Neural progenitor cell (in vitro differentiated cells): ENCODE measurements around the gene TRAPPC10. TPM values are rescaled to one million over a fixed set of nuclear protein-coding genes. Genes with fewer than 3 reads are reported as not detected.
A peak's percentile ranks its signal among the peaks of the same experiment; 100 is the strongest.

Experiments
- DNase-seq: peaks from one replicate; pipeline ENCODE4 v3.0.0-alpha.2; 2016; ENCODE audit warnings: low spot score
- H2AFZ ChIP-seq: fragments of 200-600 bp; sonication (generic); replicated peaks from 2 replicates; pipeline ENCODE4 v1.6.1; 2016; ENCODE audit warnings: antibody characterized with exemption
- H3F3A ChIP-seq: fragments of 200-600 bp; sonication (generic); 2 replicates; pipeline ENCODE4 v1.6.1; 2016; ENCODE audit warnings: antibody characterized with exemption, low read depth
- H3K27ac ChIP-seq: fragments of 200-600 bp; sonication (generic); 2 replicates; pipeline ENCODE4 v1.5.1; 2016; ENCODE audit warnings: mild to moderate bottlenecking
- H3K27me3 ChIP-seq: fragments of 200-600 bp; sonication (generic); 2 replicates; pipeline ENCODE4 v1.6.1; 2016; ENCODE audit warnings: mild to moderate bottlenecking, moderate library complexity
- H3K36me3 ChIP-seq: fragments of 200-600 bp; sonication (generic); 2 replicates; pipeline ENCODE4 v1.5.1; 2016
- H3K4me1 ChIP-seq: fragments of 200-600 bp; sonication (generic); 2 replicates; pipeline ENCODE4 v1.6.1; 2016; ENCODE audit warnings: mixed run types
- H3K4me2 ChIP-seq: fragments of 200-600 bp; sonication (generic); 2 replicates; pipeline ENCODE4 v1.6.1; 2016
- H3K4me3 ChIP-seq: fragments of 200-600 bp; sonication (generic); 2 replicates; pipeline ENCODE4 v1.5.1; 2016
- H3K79me2 ChIP-seq: fragments of 200-600 bp; sonication (generic); 2 replicates; pipeline ENCODE4 v1.6.1; 2016; ENCODE audit warnings: low read depth
- H3K9ac ChIP-seq: fragments of 200-600 bp; sonication (generic); 2 replicates; pipeline ENCODE4 v1.6.1; 2016
- H3K9me3 ChIP-seq: fragments of 200-600 bp; sonication (generic); 2 replicates; pipeline ENCODE4 v1.5.1; 2016; ENCODE audit warnings: low read depth
- H4K20me1 ChIP-seq: fragments of 200-600 bp; sonication (generic); 2 replicates; pipeline ENCODE4 v1.6.1; 2016; ENCODE audit warnings: low read depth
- H3K27ac Mint-ChIP-seq: 3 replicates; pipeline ENCODE4 v1.8.0; 2021; ENCODE audit warnings: mixed read lengths
- H3K27me3 Mint-ChIP-seq: 2 replicates; pipeline ENCODE4 v1.8.0; 2022; ENCODE audit warnings: low read depth, mild to moderate bottlenecking, inconsistent platforms, moderate library complexity, mixed read lengths; ENCODE audit not compliant: insufficient read depth
- H3K36me3 Mint-ChIP-seq: 3 replicates; pipeline ENCODE4 v1.8.0; 2021; ENCODE audit warnings: mixed read lengths
- H3K4me1 Mint-ChIP-seq: 3 replicates; pipeline ENCODE4 v1.8.0; 2021; ENCODE audit warnings: mixed read lengths
- H3K4me3 Mint-ChIP-seq: 3 replicates; pipeline ENCODE4 v1.8.0; 2021; ENCODE audit warnings: mild to moderate bottlenecking, moderate library complexity, mixed read lengths
- H3K9me3 Mint-ChIP-seq: 3 replicates; pipeline ENCODE4 v1.8.0; 2020; ENCODE audit warnings: mixed read lengths
- CTCF ChIP-seq: fragments of 200-600 bp; sonication (generic); IDR thresholded peaks from 2 replicates; pipeline ENCODE4 v1.5.1; 2017; ENCODE audit warnings: antibody characterized with exemption, mild to moderate bottlenecking
- EZH2 ChIP-seq: fragments of 200-600 bp; sonication (generic); IDR thresholded peaks from 2 replicates; pipeline ENCODE4 v1.6.1; 2017; ENCODE audit warnings: antibody characterized with exemption, mild to moderate bottlenecking, moderate library complexity
- EZH2phosphoT487 ChIP-seq: fragments of 200-600 bp; sonication (generic); IDR thresholded peaks from 2 replicates; pipeline ENCODE4 v1.6.1; 2017; ENCODE audit warnings: antibody characterized with exemption
- total RNA-seq: library from RNA; depleted of rRNA; stranded (reverse); fragments of >200 nt; gene quantifications from 2 replicates; pipeline ENCODE4 v1.2.3, GENCODE V29; 2015; ENCODE audit warnings: low replicate concordance

Gene TRAPPC10
- total RNA-seq, 1 donor from 2014 or later: 19.8 TPM

GRCh38 chr21:44020551-44020950 is 8.4 kb downstream of the TRAPPC10 start:
- H3K4me1 Mint-ChIP-seq: peaks cover 27% of the 10 kb centered on the region
- Histone ChIP-seq H3K9ac (no peak overlapping the region), H3K4me1 (peaks cover 12% of the 10 kb centered on the region), H3K27ac (no peak overlapping the region), H4K20me1 (peaks cover 74% of the 10 kb centered on the region), H3K4me2 (no peak overlapping the region), H2AFZ (no peak overlapping the region), H3K79me2 (peaks cover 100% of the 10 kb centered on the region), H3F3A (peaks cover 7% of the 10 kb centered on the region), H3K9me3 (no peaks in the 10 kb centered on the region), H3K36me3 (no peaks in the 10 kb centered on the region), H3K27me3 (no peaks in the 10 kb centered on the region), H3K4me3 (no peak overlapping the region)
- no peaks in the 10 kb centered on the region for H3K9me3 Mint-ChIP-seq
- H3K4me3 Mint-ChIP-seq: no peak overlapping the region
- no peak for DNase-seq
- H3K27ac Mint-ChIP-seq: no peak overlapping the region
- no peaks in the 10 kb centered on the region for H3K36me3 Mint-ChIP-seq
- peaks cover 1% of the 10 kb centered on the region for H3K27me3 Mint-ChIP-seq
- no peak for TF ChIP-seq EZH2phosphoT487

- Histone ChIP-seq H4K20me1 (peaks cover 75% of the 10 kb centered on the region), H3K36me3 (no peaks in the 10 kb centered on the region), H3K27me3 (no peaks in the 10 kb centered on the region), H2AFZ (no peak overlapping the region), H3K4me2 (no peak overlapping the region), H3K9ac (no peak overlapping the region), H3K4me1 (peaks cover 15% of the 10 kb centered on the region), H3K4me3 (no peak overlapping the region), H3K27ac (no peak overlapping the region), H3K9me3 (no peaks in the 10 kb centered on the region), H3F3A (peaks cover 7% of the 10 kb centered on the region), H3K79me2 (peaks cover 100% of the 10 kb centered on the region)
- TF ChIP-seq CTCF: no peak
- no peak for TF ChIP-seq EZH2
- no peak for TF ChIP-seq EZH2phosphoT487
- Mint-ChIP-seq H3K36me3 (no peaks in the 10 kb centered on the region), H3K27ac (no peak overlapping the region), H3K4me1 (peaks cover 31% of the 10 kb centered on the region), H3K9me3 (no peaks in the 10 kb centered on the region), H3K27me3 (peaks cover 4% of the 10 kb centered on the region), H3K4me3 (no peak overlapping the region)
- no peak for DNase-seq
Observed at GRCh38 chr21:44021064-44021463, 9.0 kb downstream of the TRAPPC10 start.

- no peak overlapping the region for H3K9ac ChIP-seq
- H3K27me3 Mint-ChIP-seq: peaks cover 7% of the 10 kb centered on the region
- DNase-seq: no peak
- peaks cover 7% of the 10 kb centered on the region for H3F3A ChIP-seq
- no peak overlapping the region for H3K4me3 Mint-ChIP-seq
- peaks cover 26% of the 10 kb centered on the region for H3K4me1 ChIP-seq
- H3K9me3 ChIP-seq: no peaks in the 10 kb centered on the region
- TF ChIP-seq EZH2phosphoT487 (no peak), EZH2 (no peak)
- H3K36me3 Mint-ChIP-seq: peaks cover 8% of the 10 kb centered on the region
- no peak overlapping the region for H3K4me3 ChIP-seq
- H4K20me1 ChIP-seq: peaks cover 80% of the 10 kb centered on the region
- H2AFZ ChIP-seq: no peak overlapping the region
- H3K4me2 ChIP-seq: no peak overlapping the region
- H3K27me3 ChIP-seq: no peaks in the 10 kb centered on the region
- no peak overlapping the region for H3K27ac ChIP-seq
- peaks cover 35% of the 10 kb centered on the region for H3K4me1 Mint-ChIP-seq
- no peak overlapping the region for H3K27ac Mint-ChIP-seq
- peaks cover 100% of the 10 kb centered on the region for H3K79me2 ChIP-seq
- H3K9me3 Mint-ChIP-seq: peaks cover 6% of the 10 kb centered on the region
- H3K36me3 ChIP-seq: no peaks in the 10 kb centered on the region
Observed at GRCh38 chr21:44024257-44024656, 12.1 kb downstream of the TRAPPC10 start.

GRCh38 chr21:44024887-44025353 is 12.8 kb downstream of the TRAPPC10 start:
- Histone ChIP-seq H3K36me3 (no peaks in the 10 kb centered on the region), H3K9ac (no peak overlapping the region), H3K4me3 (no peak overlapping the region), H3K4me2 (no peak overlapping the region), H3F3A (peaks cover 7% of the 10 kb centered on the region), H3K79me2 (peaks cover 100% of the 10 kb centered on the region), H3K9me3 (no peaks in the 10 kb centered on the region), H3K4me1 (peaks cover 26% of the 10 kb centered on the region), H4K20me1 (peaks cover 74% of the 10 kb centered on the region), H3K27ac (no peak overlapping the region), H3K27me3 (no peaks in the 10 kb centered on the region), H2AFZ (no peak overlapping the region)
- Mint-ChIP-seq H3K27ac (no peak overlapping the region), H3K27me3 (peaks cover 7% of the 10 kb centered on the region), H3K36me3 (peaks cover 8% of the 10 kb centered on the region), H3K4me3 (no peak overlapping the region), H3K9me3 (peaks cover 6% of the 10 kb centered on the region), H3K4me1 (peaks cover 35% of the 10 kb centered on the region)
- DNase-seq: peak; percentile 31
- no peak for TF ChIP-seq EZH2
- no peak for TF ChIP-seq EZH2phosphoT487
- TF ChIP-seq CTCF: no peak
